MG63 (cell line): ENCODE results near the gene MMP17. TPM values are rescaled to one million over a fixed set of nuclear protein-coding genes. Genes with fewer than 3 reads are reported as not detected.
"Not testable (repeated sequence)": the region's sequence is repeated elsewhere in the genome, so short reads cannot be mapped to it uniquely, and the experiment has no call there.

Experiments
- DNase-seq: peaks from one replicate; pipeline ENCODE4 v3.0.0-alpha.2; 2020
- H3K27me3 ChIP-seq: fragments of 250-450 bp; sonication (Bioruptor Pico); 2 replicates; pipeline ENCODE4 v1.5.1; 2020; ENCODE audit warnings: mild to moderate bottlenecking, moderate library complexity
- H3K36me3 ChIP-seq: fragments of 250-450 bp; sonication (Bioruptor Pico); 2 replicates; pipeline ENCODE4 v1.5.1; 2020; ENCODE audit warnings: mild to moderate bottlenecking, moderate library complexity
- H3K4me3 ChIP-seq: fragments of 250-450 bp; sonication (Bioruptor Pico); 2 replicates; pipeline ENCODE4 v1.5.1; 2020; ENCODE audit warnings: mild to moderate bottlenecking, moderate library complexity
- H3K9me3 ChIP-seq: fragments of 250-450 bp; sonication (Bioruptor Pico); 2 replicates; pipeline ENCODE4 v1.5.1; 2020; ENCODE audit warnings: mild to moderate bottlenecking, moderate library complexity
- total RNA-seq: library from RNA; depleted of rRNA; stranded (reverse); fragments of >200 nt; shearing (Covaris generic); gene quantifications from 2 replicates; pipeline ENCODE4 v1.2.3, GENCODE V29; 2014; ENCODE audit warnings: low replicate concordance

Gene MMP17
- total RNA-seq, 1 experiment from 2014 or later: 10.8 TPM

DNA sequence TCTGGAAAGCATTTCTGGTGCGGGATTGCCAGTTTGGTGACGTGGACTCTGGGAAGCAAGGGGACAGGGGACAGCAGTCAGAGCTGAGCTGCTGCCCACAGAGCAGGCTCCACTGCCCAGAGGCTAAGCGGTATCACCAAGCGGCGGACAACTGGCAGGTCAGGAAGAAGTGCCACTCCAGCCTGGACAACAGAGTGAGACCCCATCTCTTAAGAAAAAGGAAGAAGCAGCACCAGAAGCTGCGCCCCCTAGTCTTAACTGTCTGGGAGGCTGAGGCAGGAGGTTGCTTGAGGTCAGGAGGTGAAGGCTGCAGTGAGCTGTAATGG lies 31.8 kb upstream of the MMP17 start:
- Histone ChIP-seq H3K27me3 (no peaks in the 10 kb centered on the region), H3K9me3 (no peaks in the 10 kb centered on the region), H3K36me3 (peaks cover 58% of the 10 kb centered on the region), H3K4me3 (no peak overlapping the region)
- DNase-seq: no peak

DNA sequence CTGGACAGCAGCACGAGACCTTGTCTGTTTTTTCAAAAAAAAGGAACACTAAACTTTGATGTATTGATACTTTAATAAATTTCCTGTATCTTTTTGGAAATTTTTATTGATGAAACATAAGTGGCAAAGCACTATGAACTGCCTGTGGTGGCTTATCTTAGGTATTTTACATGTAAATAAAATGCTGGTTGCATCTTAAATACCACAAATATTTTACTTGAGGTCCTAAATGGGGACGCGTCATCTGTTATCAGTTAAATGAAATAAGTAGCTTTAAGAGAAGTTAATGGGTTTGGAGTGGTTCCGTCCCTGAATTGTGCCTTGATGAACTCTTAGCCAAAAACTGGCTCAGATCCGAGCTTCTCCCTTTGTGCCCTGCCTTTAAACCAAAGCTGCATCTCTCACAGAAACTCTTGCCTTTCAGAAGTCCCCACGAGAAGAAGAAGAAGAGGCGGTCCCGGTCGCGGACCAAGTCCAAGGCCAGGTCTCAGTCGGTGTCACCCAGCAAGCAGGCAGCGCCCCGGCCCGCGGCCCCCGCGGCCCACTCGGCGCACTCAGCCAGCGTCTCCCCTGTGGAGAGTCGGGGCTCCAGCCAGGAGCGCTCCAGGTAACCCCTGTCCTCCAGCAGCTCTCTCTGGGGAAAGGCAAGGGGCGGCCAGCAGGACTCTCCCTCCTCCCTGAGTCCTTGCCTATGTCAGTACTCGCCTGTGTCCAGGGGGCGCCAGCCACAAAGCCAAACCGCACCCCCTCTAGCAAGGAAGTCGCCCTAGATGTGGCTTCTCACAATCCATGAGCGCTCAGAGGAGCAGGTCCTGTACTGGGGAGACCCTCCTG lies 31.2 kb upstream of the MMP17 start:
- no peak for DNase-seq
- H3K36me3 ChIP-seq: peaks cover 58% of the 10 kb centered on the region
- no peak overlapping the region for H3K4me3 ChIP-seq
- H3K9me3 ChIP-seq: no peaks in the 10 kb centered on the region
- H3K27me3 ChIP-seq: no peaks in the 10 kb centered on the region

DNA sequence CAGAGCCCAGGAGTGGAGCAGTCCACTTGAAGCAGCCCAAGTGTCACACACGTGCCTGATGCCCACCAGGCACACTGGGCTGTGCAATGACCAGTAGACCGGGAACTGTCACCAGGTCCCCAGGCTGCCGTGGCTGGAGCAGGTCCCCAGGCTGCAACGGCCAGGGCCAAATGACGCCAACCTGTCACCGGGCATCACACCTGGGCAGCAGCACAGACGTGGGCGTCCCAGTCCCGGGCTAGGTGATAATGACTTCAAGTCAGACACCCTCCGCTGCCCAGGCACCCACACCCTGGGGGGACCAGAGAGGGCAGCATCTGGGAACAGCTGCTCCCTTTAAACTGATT lies 30.6 kb upstream of the MMP17 start:
- Histone ChIP-seq H3K9me3 (no peaks in the 10 kb centered on the region), H3K36me3 (peaks cover 62% of the 10 kb centered on the region), H3K4me3 (no peak overlapping the region), H3K27me3 (no peaks in the 10 kb centered on the region)
- no peak for DNase-seq

DNA sequence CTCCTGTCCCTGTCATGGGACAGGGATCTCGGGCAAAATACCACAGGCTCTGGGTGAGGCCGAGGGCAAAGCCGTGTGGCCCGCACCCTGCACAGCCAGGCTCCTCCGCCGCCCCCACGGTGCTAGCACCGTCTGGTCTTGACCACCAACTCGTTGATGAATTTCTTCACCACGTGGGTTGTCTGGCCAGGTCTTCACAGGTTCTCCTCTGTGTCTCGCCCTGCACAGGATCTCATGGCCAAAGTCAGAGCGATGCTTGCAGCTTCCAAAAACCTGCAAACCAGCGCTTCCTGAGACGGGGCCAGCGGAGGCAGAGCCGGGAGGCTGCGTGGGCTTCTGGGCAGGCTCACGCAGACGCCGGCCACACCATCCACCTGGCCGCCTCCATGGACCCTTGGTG lies 29.0 kb upstream of the MMP17 start:
- Histone ChIP-seq H3K27me3 (no peaks in the 10 kb centered on the region), H3K36me3 (peaks cover 61% of the 10 kb centered on the region), H3K4me3 (no peak overlapping the region), H3K9me3 (no peaks in the 10 kb centered on the region)
- DNase-seq: no peak

DNA sequence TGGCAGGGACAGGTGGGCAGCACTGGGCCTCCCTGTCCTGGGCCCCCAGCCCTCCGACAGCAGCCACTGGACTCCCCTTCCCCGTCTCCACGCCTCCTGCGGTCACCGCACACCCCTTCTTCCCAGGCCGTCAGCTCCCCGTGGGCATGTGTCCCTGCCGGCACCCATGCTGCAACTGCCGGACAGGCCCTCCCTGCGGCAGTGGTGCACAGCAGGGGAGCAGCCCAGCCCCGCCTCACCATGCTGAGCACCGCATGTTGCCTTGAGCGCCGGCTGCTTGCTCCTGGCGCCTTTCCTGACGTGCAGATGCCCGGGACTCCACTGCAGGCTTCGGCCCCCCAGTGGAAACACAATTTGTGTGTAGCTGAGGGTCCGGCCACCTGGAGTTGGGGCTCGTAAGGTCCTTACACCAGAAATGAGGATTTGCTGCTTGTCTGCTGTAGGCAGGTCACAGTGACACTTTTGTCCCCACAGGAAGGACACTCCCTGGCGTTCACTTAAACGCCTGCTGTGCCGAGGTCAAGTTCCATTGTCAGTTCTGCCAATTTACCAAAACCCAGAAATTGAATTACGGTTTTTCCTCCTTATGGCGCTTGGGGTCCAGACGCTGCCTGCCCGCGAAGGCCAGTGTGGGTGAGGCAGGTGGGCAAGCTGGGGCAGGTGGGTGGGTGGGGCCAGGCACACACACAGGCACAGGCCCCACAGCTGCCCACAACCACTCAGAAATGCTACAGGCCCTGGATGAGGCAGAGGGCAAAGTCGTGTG lies 28.2 kb upstream of the MMP17 start:
- peaks cover 55% of the 10 kb centered on the region for H3K36me3 ChIP-seq
- H3K9me3 ChIP-seq: no peaks in the 10 kb centered on the region
- no peak overlapping the region for H3K4me3 ChIP-seq
- no peaks in the 10 kb centered on the region for H3K27me3 ChIP-seq
- no peak for DNase-seq

DNA sequence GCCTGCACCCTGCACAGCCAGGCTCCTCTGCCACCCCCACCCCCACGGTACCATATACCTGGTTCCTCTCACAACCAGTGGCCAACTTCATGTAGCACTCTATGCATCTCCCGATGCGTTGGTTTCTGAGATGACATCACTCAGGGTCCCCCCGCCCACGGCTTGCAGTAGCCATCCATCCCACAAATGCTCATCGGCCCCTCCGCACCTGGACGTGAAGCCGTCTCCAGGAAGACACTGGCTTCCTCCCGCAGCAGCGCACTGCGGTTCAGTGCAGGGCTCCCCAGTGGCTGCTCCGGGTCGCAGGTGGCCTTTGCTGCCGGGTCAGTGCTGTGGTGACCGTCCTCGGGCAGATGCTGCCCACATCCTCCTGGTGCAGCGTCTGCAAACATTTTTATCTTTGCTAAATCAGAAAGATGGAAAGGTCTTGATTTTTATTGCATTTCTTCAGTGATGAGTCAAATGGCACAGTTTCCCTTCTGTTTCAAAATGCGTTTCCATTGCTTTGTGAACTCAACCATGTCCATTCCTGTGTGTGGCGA lies 27.5 kb upstream of the MMP17 start:
- H3K36me3 ChIP-seq: peaks cover 52% of the 10 kb centered on the region
- H3K4me3 ChIP-seq: no peak overlapping the region
- no peak for DNase-seq
- H3K9me3 ChIP-seq: no peaks in the 10 kb centered on the region
- no peaks in the 10 kb centered on the region for H3K27me3 ChIP-seq

DNA sequence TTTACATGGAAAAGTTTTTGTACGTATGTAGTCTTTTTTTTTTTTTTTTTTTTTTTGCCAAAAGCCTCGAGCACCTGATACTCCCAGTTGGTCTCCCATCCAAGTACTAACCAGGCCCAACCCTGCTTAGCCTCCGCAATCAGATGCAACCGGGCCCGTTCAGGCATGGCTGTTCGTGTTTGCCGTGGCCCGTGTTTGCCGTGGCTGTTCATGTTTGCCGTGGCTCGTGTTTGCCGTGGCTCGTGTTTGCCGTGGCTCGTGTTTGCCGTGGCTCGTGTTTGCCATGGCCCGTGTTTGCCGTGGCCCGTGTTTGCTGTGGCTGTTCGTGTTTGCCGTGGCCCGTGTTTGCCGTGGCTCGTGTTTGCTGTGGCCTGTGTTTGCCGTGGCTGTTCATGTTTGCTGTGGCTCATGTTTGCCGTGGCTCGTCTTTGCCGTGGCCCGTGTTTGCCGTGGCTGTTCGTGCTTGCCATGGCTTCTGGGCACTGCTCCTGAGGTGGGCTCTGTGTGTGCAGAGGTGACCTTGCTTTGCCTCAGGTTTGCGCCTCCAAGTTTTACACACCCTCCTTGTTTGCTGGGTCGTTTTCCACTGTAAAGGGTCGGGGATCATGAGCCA lies 26.8 kb upstream of the MMP17 start:
- DNase-seq: no peak
- Histone ChIP-seq H3K4me3 (no peak overlapping the region), H3K36me3 (peaks cover 48% of the 10 kb centered on the region), H3K9me3 (no peaks in the 10 kb centered on the region), H3K27me3 (no peaks in the 10 kb centered on the region)

DNA sequence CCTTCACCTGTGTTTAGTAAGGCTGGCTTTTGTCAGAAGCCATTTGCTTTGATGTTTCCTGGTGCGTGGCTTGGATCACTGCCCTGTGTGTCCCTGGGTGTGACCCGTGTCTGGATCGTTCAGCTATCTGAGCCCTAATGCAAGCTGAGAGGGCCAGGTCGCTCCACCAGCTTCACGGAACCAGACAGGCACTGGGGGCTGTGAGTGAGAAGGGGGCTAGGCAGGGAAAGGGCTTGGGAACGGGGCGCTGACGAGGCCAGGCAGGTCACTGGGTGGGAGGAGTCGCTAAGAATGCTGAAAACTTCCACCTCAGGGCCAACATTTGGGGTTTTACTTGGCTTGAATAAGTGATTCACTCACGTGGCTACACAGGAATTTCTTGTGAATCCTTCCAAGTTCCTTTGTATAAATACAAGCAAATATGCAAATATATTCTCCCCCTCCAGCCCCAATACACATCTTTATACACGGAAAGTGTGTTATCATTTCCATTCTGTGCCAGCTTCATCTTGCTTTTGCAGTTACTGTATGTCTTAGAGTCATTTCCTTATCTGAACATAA lies 24.2 kb upstream of the MMP17 start:
- peaks cover 30% of the 10 kb centered on the region for H3K36me3 ChIP-seq
- H3K4me3 ChIP-seq: no peak overlapping the region
- peak; percentile 45 for DNase-seq

DNA sequence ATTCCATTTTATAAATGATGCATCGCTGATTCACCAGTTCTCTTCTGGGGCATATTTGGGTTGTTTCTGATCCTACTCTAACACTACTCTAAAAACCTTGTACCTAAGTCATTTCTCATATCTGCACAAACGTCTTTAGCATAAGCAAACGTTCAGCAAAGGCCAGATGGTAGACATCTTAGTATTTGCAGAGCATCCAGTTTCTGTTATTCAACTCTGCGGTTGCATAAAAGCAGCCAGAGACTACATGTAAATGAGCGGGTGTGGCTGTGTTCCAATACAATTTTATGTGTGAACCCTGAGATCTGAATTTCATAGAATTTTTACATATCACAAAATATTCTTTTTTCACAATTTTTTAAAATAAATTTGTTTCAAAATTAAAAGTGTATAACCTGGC lies 22.8 kb upstream of the MMP17 start:
- no peak for DNase-seq

More for the DNA sequence above, 24.2 kb upstream of the MMP17 start:
- Histone ChIP-seq H3K9me3 (no peaks in the 10 kb centered on the region), H3K27me3 (no peaks in the 10 kb centered on the region)

DNA sequence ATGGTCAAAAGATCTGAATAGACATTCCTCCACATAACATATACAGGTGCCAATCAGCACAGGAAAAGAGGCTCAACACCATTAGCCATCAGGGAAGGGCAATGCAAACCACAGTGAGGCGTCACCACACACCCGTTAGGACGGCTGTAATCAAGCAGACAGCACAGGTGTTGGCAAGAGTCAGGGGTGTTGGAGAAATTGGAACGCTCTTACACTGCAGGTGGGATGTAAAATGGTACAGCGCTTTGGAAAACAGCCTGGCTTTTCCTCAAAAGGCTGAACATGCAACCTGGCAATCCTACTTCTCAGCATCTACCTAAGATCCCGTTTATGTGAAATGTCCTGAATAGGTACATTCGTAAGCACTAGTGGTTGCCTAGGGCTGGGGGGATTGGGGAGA lies 21.5 kb upstream of the MMP17 start:
- Histone ChIP-seq H3K36me3 (peaks cover 13% of the 10 kb centered on the region; the same call in 1 of the 2 replicates), H3K27me3 (no peaks in the 10 kb centered on the region), H3K4me3 (no peak overlapping the region), H3K9me3 (peaks cover 2% of the 10 kb centered on the region; the same call in 1 of the 2 replicates)
- DNase-seq: no peak

More for the DNA sequence above, 22.8 kb upstream of the MMP17 start:
- Histone ChIP-seq H3K9me3 (peaks cover 2% of the 10 kb centered on the region; the same call in 1 of the 2 replicates), H3K27me3 (no peaks in the 10 kb centered on the region), H3K4me3 (no peak overlapping the region), H3K36me3 (peaks cover 17% of the 10 kb centered on the region)

DNA sequence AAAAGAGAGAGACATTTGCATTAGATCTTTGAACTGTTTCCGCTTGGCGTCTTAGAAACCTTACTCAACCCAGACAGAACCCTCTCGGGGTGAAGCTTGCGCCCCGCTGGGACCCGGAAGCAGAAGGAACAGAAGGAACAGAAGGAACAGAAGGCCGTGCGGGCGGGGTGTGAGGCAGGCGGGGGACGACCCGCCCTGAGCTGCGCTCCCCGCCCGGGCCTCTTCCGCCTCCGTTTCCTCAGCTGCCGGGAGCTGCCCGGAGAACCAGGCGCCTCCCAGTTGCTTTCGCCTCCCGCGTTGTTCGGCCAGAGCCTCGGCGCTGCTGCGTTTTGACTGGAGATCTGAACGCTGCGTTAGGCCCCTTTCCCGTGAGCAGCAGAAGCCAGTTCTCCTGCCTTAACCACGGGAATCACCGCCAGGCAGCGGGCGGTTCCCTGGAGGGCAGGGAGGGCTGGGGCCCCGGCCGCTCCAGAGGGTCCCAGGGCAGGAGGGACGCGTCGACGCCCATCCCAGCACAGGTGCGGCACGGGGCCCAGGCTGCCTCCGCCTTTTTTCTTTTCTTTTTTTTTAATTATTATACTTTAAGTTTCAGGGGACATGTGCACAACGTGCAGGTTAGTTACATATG lies 19.3 kb upstream of the MMP17 start:
- no peaks in the 10 kb centered on the region for H3K27me3 ChIP-seq
- H3K36me3 ChIP-seq: no peaks in the 10 kb centered on the region; the same call in 1 of the 2 replicates
- DNase-seq: no peak
- H3K4me3 ChIP-seq: no peak overlapping the region
- H3K9me3 ChIP-seq: peaks cover 17% of the 10 kb centered on the region

DNA sequence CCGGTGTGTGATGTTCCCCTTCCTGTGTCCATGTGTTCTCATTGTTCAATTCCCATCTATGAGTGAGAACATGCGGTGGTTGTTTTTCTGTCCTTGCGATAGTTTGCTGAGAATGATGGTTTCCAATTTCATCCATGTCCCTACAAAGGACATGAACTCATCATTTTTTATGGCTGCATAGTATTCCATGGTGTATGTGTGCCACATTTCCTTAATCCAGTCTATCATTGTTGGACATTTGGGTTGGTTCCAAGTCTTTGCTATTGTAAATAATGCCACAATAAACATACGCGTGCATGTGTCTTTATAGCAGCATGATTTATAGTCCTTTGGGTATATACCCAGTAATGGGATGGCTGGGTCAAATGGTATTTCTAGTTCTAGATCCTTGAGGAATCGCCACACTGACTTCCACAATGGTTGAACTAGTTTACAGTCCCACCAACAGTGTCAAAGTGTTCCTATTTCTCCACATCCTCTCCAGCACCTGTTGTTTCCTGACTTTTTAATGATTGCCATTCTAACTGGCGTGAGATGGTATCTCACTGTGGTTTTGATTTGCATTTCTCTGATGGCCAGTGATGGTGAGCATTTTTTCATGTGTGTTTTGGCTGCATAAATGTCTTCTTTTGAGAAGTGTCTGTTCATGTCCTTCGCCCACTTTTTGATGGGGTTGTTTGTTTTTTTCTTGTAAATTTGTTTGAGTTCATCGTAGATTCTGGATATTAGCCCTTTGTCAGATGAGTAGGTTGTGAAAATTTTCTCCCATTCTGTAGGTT lies 18.5 kb upstream of the MMP17 start:
- DNase-seq, H3K36me3 ChIP-seq, H3K27me3 ChIP-seq, H3K4me3 ChIP-seq: not testable (repeated sequence)
- peaks cover 19% of the 10 kb centered on the region for H3K9me3 ChIP-seq

DNA sequence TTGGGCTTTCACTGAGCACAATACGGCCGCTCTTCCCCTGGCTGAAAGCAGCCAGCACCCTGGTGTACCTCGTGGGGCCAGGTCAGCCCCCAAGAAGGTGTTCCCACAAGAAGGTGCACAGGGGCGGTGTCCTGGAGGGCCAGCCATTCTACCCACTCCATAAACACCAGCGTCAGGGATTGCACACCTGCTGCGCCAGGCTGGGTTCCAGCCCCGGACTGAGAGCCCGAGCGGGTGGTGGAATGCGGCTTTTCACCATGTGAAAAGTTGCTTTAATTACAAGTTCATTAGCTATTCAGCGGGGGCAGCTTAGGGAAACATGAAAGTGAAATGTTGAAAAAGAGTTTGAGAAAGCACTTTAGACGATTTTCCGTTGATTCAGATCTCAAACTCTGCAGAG lies 17.5 kb upstream of the MMP17 start:
- H3K36me3 ChIP-seq: no peaks in the 10 kb centered on the region
- H3K9me3 ChIP-seq: peaks cover 19% of the 10 kb centered on the region
- H3K4me3 ChIP-seq: no peak overlapping the region
- H3K27me3 ChIP-seq: no peaks in the 10 kb centered on the region
- no peak for DNase-seq

DNA sequence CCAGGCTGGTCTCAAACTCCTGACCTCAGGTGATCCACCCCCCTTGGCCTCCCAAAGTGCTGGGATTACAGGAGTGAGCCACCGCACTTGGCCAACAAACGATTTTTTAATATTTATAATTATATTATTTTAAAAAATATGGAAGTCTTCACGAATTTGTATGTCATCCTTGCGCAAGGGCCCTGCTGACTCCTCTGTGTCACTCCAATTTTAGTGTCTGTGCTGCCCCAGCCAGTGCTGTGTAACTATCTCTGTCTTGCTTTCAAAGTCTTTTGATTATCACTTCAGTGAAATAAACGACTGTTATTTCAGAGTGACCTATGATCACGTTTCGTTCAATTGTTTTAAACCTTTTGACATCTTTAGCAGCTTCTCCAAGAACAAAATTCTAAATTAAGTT lies 13.1 kb upstream of the MMP17 start:
- H3K4me3 ChIP-seq: no peak overlapping the region
- peaks cover 17% of the 10 kb centered on the region for H3K9me3 ChIP-seq
- no peaks in the 10 kb centered on the region for H3K27me3 ChIP-seq
- H3K36me3 ChIP-seq: no peaks in the 10 kb centered on the region
- DNase-seq: no peak

DNA sequence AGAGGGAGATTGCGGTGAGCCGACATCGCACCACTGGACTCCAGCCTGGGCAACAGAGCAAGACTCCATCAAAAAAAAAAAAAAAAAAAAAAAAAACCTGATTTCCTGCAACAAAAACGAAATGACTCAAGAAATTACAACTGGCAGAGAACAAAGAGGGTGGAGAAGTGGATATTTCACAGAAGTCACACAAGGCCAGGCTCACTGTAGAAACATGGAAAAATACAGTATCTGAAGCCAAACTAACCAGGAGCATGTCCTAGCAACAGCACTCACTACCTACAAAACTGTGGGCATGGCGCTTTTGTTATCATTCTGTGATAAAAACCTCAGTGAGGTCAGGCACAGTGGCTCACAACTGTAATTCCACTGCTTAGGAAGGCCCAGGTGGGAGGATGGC lies 11.7 kb upstream of the MMP17 start:
- Histone ChIP-seq H3K36me3 (no peaks in the 10 kb centered on the region), H3K27me3 (no peaks in the 10 kb centered on the region), H3K4me3 (no peak overlapping the region), H3K9me3 (peaks cover 17% of the 10 kb centered on the region)
- no peak for DNase-seq

DNA sequence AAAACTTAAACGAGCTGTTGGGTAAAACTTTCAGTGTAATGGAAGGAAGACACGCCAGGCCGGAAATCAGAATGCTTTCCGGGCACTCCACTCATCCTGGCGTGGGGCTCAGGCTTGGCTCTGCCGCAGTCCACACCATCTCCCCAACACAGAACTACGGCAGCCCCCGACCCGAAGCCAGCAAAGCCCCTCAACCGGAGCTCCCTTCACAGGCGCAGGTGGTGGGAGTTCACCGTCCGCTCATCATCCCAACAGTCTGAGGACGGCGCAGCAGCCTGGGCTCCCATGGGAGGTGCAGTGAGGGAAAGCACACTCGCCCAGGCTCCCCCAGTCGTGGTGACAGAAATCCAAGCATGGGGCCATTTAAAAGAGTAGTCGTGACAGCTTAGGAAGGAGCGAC lies 11.0 kb upstream of the MMP17 start:
- no peak for DNase-seq
- Histone ChIP-seq H3K27me3 (no peaks in the 10 kb centered on the region), H3K9me3 (peaks cover 15% of the 10 kb centered on the region), H3K4me3 (no peak overlapping the region), H3K36me3 (no peaks in the 10 kb centered on the region)
